ENCODE results near the gene LIF.

DNA sequence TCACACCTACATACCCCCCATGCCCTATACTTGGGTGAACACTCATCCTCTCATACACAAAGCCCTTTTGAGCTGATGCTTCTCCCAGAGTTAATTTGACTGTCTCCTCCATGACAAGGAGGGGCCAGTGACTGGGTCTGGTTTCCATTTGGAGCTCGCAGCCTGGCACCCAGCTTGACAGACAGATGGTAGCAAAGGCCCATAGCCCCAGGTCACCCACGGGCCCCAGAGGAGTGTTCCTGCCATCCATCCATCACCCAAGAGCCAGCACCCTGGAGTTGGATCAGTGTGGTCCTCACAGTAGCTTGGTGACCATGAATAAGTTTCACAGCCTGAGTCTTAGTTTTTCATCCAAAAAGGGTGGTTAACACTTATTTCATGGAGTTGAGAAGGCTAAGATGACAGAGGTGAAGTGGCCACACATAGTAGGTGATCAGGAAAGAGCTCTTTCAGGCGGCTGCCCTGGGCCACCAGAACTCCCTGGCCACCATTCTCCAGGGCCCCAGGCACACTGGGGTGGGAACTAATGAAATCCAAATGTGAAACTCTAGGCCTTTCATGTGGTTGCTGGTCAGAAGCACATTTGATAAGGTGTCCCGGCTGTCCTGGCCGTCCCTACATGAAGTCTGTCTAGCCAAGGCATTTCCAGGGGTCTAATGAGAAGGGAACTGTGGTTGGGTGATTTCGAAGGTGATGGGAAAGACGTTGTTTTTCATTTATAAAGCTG, 42.4 kb downstream of the LIF start:
- TF ChIP-seq, protein P1, sequence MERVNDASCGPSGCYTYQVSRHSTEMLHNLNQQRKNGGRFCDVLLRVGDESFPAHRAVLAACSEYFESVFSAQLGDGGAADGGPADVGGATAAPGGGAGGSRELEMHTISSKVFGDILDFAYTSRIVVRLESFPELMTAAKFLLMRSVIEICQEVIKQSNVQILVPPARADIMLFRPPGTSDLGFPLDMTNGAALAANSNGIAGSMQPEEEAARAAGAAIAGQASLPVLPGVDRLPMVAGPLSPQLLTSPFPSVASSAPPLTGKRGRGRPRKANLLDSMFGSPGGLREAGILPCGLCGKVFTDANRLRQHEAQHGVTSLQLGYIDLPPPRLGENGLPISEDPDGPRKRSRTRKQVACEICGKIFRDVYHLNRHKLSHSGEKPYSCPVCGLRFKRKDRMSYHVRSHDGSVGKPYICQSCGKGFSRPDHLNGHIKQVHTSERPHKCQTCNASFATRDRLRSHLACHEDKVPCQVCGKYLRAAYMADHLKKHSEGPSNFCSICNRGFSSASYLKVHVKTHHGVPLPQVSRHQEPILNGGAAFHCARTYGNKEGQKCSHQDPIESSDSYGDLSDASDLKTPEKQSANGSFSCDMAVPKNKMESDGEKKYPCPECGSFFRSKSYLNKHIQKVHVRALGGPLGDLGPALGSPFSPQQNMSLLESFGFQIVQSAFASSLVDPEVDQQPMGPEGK (CRISPR knock-in tag; IDR thresholded peaks at IDR 0.05; ENCODE audit: borderline replicate concordance), result no peak
- TF ChIP-seq, protein P2, sequence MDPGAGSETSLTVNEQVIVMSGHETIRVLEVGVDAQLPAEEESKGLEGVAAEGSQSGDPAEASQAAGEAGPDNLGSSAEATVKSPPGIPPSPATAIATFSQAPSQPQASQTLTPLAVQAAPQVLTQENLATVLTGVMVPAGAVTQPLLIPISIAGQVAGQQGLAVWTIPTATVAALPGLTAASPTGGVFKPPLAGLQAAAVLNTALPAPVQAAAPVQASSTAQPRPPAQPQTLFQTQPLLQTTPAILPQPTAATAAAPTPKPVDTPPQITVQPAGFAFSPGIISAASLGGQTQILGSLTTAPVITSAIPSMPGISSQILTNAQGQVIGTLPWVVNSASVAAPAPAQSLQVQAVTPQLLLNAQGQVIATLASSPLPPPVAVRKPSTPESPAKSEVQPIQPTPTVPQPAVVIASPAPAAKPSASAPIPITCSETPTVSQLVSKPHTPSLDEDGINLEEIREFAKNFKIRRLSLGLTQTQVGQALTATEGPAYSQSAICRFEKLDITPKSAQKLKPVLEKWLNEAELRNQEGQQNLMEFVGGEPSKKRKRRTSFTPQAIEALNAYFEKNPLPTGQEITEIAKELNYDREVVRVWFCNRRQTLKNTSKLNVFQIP (CRISPR knock-in tag; IDR thresholded peaks at IDR 0.05; ENCODE audit: borderline replicate concordance, low read depth), result no peak
- TF ChIP-seq ISL1 (CRISPR knock-in tag; IDR thresholded peaks at IDR 0.05) (no peak), CSDC2 (CRISPR knock-in tag; IDR thresholded peaks at IDR 0.05) (no peak), ZFP3 (CRISPR knock-in tag; IDR thresholded peaks at IDR 0.05) (no peak), BACH2 (CRISPR knock-in tag; IDR thresholded peaks at IDR 0.05; ENCODE audit: borderline replicate concordance) (no peak), ESRRG (CRISPR knock-in tag; IDR thresholded peaks at IDR 0.05) (no peak)
- TF ChIP-seq, protein P3, sequence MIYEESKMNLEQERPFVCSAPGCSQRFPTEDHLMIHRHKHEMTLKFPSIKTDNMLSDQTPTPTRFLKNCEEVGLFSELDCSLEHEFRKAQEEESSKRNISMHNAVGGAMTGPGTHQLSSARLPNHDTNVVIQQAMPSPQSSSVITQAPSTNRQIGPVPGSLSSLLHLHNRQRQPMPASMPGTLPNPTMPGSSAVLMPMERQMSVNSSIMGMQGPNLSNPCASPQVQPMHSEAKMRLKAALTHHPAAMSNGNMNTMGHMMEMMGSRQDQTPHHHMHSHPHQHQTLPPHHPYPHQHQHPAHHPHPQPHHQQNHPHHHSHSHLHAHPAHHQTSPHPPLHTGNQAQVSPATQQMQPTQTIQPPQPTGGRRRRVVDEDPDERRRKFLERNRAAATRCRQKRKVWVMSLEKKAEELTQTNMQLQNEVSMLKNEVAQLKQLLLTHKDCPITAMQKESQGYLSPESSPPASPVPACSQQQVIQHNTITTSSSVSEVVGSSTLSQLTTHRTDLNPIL (CRISPR knock-in tag; IDR thresholded peaks at IDR 0.05; ENCODE audit: low read depth), result no peak
- TF ChIP-seq, protein P4, sequence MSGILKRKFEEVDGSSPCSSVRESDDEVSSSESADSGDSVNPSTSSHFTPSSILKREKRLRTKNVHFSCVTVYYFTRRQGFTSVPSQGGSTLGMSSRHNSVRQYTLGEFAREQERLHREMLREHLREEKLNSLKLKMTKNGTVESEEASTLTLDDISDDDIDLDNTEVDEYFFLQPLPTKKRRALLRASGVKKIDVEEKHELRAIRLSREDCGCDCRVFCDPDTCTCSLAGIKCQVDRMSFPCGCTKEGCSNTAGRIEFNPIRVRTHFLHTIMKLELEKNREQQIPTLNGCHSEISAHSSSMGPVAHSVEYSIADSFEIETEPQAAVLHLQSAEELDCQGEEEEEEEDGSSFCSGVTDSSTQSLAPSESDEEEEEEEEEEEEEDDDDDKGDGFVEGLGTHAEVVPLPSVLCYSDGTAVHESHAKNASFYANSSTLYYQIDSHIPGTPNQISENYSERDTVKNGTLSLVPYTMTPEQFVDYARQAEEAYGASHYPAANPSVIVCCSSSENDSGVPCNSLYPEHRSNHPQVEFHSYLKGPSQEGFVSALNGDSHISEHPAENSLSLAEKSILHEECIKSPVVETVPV (CRISPR knock-in tag; IDR thresholded peaks at IDR 0.05), result no peak

Measured in SK-N-SH treated with all-trans-retinoic acid at 6 μM for 48 hours (cell line).